T-helper 17 cell (primary cell): ENCODE data around the gene PHYHIPL. TPM values are rescaled to one million over a fixed set of nuclear protein-coding genes. Genes with fewer than 3 reads are reported as not detected.

Experiments
- ATAC-seq: fragments of 150-1000 bp; cut with Tn5 transposase; 2 replicates; pipeline ENCODE4 v1.10.0; 2021; ENCODE audit warnings: mild to moderate bottlenecking, moderate library complexity
- DNase-seq, 3 donors: peaks; one replicate each; pipeline versions ENCODE4 v3.0.0 to v3.0.0-alpha.2; 2020 to 2021
- H3K9me3 ChIP-seq: one replicate; pipeline ENCODE4 v1.7.0; 2013; ENCODE audit warnings: low read length, mild to moderate bottlenecking; ENCODE audit not compliant: control insufficient read depth, poor library complexity, severe bottlenecking
- H3K27ac Mint-ChIP-seq: one replicate; pipeline ENCODE4 v1.8.0; 2022; ENCODE audit warnings: mild to moderate bottlenecking, moderate library complexity, mixed read lengths
- H3K27me3 Mint-ChIP-seq: one replicate; pipeline ENCODE4 v1.8.0; 2022; ENCODE audit warnings: mixed read lengths
- H3K36me3 Mint-ChIP-seq: one replicate; pipeline ENCODE4 v1.8.0; 2022; ENCODE audit warnings: low read depth, mixed read lengths
- H3K4me1 Mint-ChIP-seq: one replicate; pipeline ENCODE4 v1.8.0; 2022; ENCODE audit warnings: mild to moderate bottlenecking, mixed read lengths
- H3K4me3 Mint-ChIP-seq: one replicate; pipeline ENCODE4 v1.8.0; 2022; ENCODE audit warnings: mild to moderate bottlenecking, moderate library complexity, mixed read lengths
- total RNA-seq, 4 donors: library from RNA in 2 of 4; stranded (reverse) in 2 of 4; gene quantifications; one replicate each; pipeline ENCODE4 v1.2.3 and lab custom pipeline; 2022 to 2026

Gene PHYHIPL
- total RNA-seq (not detected), total RNA-seq (lab: John Stamatoyannopoulos, UW) (0 to 0.23 reads per million in 2 donors)

GRCh38 chr10:59176241-59177030, at the start of gene PHYHIPL:
TSS of gene PHYHIPL (plus strand) at chr10:59176643. CDS start at chr10:59176854, 211 bp downstream.
- H3K27me3 Mint-ChIP-seq = peaks cover 10% of the 10 kb centered on the region
- ATAC-seq = no peak
- no peak for DNase-seq

GRCh38 chr10:59126991-59127390, 49.5 kb upstream of the PHYHIPL start:
- Mint-ChIP-seq H3K27me3 (no peaks in the 10 kb centered on the region), H3K36me3 (no peaks in the 10 kb centered on the region), H3K27ac (no peak overlapping the region), H3K4me1 (no peaks in the 10 kb centered on the region), H3K4me3 (no peak overlapping the region)
- ATAC-seq = no peak
- H3K9me3 ChIP-seq = no peaks in the 10 kb centered on the region
- DNase-seq = no peak

More at GRCh38 chr10:59176241-59177030, at the start of gene PHYHIPL:
- Mint-ChIP-seq H3K36me3 (peaks cover 4% of the 10 kb centered on the region), H3K27ac (no peak within 1 kb of the TSS), H3K4me3 (no peak within 1 kb of the TSS), H3K4me1 (no peaks in the 10 kb centered on the region)
- H3K9me3 ChIP-seq = no peaks in the 10 kb centered on the region

- Mint-ChIP-seq H3K27ac (no peak overlapping the region), H3K4me1 (no peaks in the 10 kb centered on the region), H3K4me3 (no peak overlapping the region), H3K27me3 (no peaks in the 10 kb centered on the region), H3K36me3 (no peaks in the 10 kb centered on the region)
- no peak for ATAC-seq
- H3K9me3 ChIP-seq = no peaks in the 10 kb centered on the region
- no peak for DNase-seq
Measured at GRCh38 chr10:59127991-59128390, 48.5 kb upstream of the PHYHIPL start.

DNA sequence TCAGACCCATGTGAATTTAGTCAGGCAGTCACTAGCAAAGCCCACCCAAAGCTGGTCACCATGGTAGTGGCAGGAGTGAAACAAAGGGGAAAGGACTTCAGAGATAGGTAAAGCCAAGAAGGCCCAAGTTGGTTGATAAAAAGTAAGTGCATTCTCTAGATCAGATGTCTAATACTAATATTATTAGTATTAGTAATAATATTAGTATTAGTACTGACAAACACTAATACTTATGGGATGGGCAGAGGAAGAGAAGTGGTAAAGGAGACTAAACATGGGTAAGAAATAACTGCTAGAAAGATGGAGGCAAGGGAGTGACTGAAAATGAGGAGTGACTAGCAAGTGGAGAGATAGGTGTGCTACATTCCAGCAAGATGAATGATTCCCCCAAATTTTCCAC, 46.6 kb upstream of the PHYHIPL start:
- no peaks in the 10 kb centered on the region for H3K27me3 Mint-ChIP-seq
- no peak for DNase-seq
- H3K36me3 Mint-ChIP-seq = no peaks in the 10 kb centered on the region
- no peak for ATAC-seq
- no peak overlapping the region for H3K4me3 Mint-ChIP-seq
- H3K27ac Mint-ChIP-seq = no peak overlapping the region
- H3K4me1 Mint-ChIP-seq = no peaks in the 10 kb centered on the region
- H3K9me3 ChIP-seq = no peaks in the 10 kb centered on the region

GRCh38 chr10:59131666-59132065, 44.8 kb upstream of the PHYHIPL start:
- ATAC-seq (no peak), DNase-seq (no peak)
- Mint-ChIP-seq H3K4me3 (no peak overlapping the region), H3K36me3 (no peaks in the 10 kb centered on the region), H3K4me1 (no peaks in the 10 kb centered on the region), H3K27me3 (no peaks in the 10 kb centered on the region), H3K27ac (no peak overlapping the region)
- H3K9me3 ChIP-seq = no peaks in the 10 kb centered on the region

GRCh38 chr10:59133841-59134593, 42.4 kb upstream of the PHYHIPL start:
- no peaks in the 10 kb centered on the region for H3K9me3 ChIP-seq
- Mint-ChIP-seq H3K4me1 (no peaks in the 10 kb centered on the region), H3K27me3 (no peaks in the 10 kb centered on the region), H3K4me3 (no peak overlapping the region), H3K27ac (no peak overlapping the region), H3K36me3 (no peaks in the 10 kb centered on the region)
- no peak for ATAC-seq
- no peak for DNase-seq

GRCh38 chr10:59134785-59135184, 41.7 kb upstream of the PHYHIPL start:
- Mint-ChIP-seq H3K4me1 (no peaks in the 10 kb centered on the region), H3K4me3 (no peak overlapping the region), H3K27ac (no peak overlapping the region), H3K27me3 (no peaks in the 10 kb centered on the region), H3K36me3 (no peaks in the 10 kb centered on the region)
- DNase-seq (no peak), ATAC-seq (no peak)
- no peaks in the 10 kb centered on the region for H3K9me3 ChIP-seq

GRCh38 chr10:59135275-59135674, 41.2 kb upstream of the PHYHIPL start:
- Mint-ChIP-seq H3K4me3 (no peak overlapping the region), H3K27ac (no peak overlapping the region), H3K27me3 (no peaks in the 10 kb centered on the region), H3K4me1 (no peaks in the 10 kb centered on the region), H3K36me3 (no peaks in the 10 kb centered on the region)
- DNase-seq = no peak
- no peak for ATAC-seq
- H3K9me3 ChIP-seq = no peaks in the 10 kb centered on the region

DNA sequence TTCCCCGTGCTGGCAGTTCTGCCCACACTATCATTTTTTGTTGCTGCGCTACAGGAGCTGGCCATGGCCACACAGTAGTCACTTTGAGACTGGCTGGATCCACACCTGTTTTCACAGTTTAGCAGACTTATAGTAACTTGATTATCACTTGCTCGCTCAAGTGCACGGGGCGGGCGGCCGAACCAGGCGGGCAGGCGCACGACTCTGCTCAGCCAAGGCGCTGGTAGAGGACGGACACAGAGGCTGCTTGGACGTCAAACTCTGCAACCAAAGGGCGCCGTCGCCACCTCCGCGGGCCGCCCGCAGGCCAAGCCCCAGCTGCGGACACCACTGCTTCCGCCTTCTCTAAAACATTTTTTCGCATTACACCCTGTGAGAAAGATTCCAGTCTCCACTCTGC, 38.4 kb upstream of the PHYHIPL start:
- no peak for ATAC-seq

GRCh38 chr10:59143544-59143943, 32.9 kb upstream of the PHYHIPL start:
- ATAC-seq (no peak), DNase-seq (no peak)
- no peaks in the 10 kb centered on the region for H3K9me3 ChIP-seq
- H3K27me3 Mint-ChIP-seq = no peaks in the 10 kb centered on the region
- H3K4me1 Mint-ChIP-seq = no peaks in the 10 kb centered on the region
- no peak overlapping the region for H3K27ac Mint-ChIP-seq
- H3K36me3 Mint-ChIP-seq = no peaks in the 10 kb centered on the region
- H3K4me3 Mint-ChIP-seq = no peak overlapping the region

More for the DNA sequence above, 38.4 kb upstream of the PHYHIPL start:
- no peaks in the 10 kb centered on the region for H3K36me3 Mint-ChIP-seq
- H3K4me3 Mint-ChIP-seq = no peak overlapping the region
- no peaks in the 10 kb centered on the region for H3K27me3 Mint-ChIP-seq
- no peak for DNase-seq
- no peak overlapping the region for H3K27ac Mint-ChIP-seq
- no peaks in the 10 kb centered on the region for H3K9me3 ChIP-seq
- H3K4me1 Mint-ChIP-seq = no peaks in the 10 kb centered on the region

DNA sequence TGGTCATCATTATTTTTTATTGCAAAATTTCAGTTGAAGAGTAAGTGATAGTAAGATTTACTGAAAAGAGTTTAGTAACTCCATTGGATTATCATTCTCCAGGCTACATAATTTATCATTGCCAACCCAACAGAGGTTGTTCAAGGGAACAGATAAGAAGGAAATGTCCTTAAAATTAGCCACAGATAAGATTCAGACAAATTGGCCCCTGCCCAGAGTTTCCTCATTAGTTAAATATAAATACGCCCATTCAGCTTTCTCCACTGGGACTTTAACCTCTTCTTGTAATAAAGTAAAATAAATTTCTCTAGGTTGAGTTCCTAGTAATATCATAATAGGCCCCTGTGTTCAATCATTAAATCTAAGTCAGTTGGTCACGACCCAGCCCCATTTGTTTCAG, 27.7 kb upstream of the PHYHIPL start:
- Mint-ChIP-seq H3K27me3 (no peaks in the 10 kb centered on the region), H3K36me3 (no peaks in the 10 kb centered on the region), H3K4me3 (no peak overlapping the region), H3K4me1 (no peaks in the 10 kb centered on the region), H3K27ac (no peak overlapping the region)
- no peaks in the 10 kb centered on the region for H3K9me3 ChIP-seq
- no peak for ATAC-seq
- DNase-seq = no peak

GRCh38 chr10:59155556-59155955, 20.9 kb upstream of the PHYHIPL start:
- Mint-ChIP-seq H3K4me3 (no peak overlapping the region), H3K27ac (no peak overlapping the region), H3K4me1 (no peaks in the 10 kb centered on the region), H3K36me3 (no peaks in the 10 kb centered on the region), H3K27me3 (no peaks in the 10 kb centered on the region)
- H3K9me3 ChIP-seq = no peaks in the 10 kb centered on the region
- DNase-seq = no peak
- no peak for ATAC-seq

DNA sequence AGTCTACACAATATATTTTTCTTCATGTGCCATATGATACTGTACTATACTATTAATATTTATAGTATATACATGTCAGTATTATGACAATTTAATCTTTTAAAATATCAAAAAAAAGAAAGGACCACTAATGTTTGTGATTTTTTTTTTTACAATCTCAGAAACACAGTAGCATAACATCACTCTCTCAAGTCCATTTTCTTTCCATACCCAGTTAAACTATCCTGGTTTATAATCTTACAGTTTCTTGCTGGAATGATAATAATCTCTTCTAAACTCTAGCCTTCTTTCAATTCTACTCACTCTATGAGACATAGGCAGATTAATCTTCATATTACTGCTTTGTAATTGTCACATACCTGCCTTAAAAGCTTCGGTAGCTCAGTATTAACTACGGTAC, 8.9 kb upstream of the PHYHIPL start:
- DNase-seq (no peak), ATAC-seq (no peak)
- no peak overlapping the region for H3K27ac Mint-ChIP-seq
- no peaks in the 10 kb centered on the region for H3K9me3 ChIP-seq
- no peaks in the 10 kb centered on the region for H3K27me3 Mint-ChIP-seq
- no peaks in the 10 kb centered on the region for H3K36me3 Mint-ChIP-seq
- no peaks in the 10 kb centered on the region for H3K4me1 Mint-ChIP-seq
- H3K4me3 Mint-ChIP-seq = no peak overlapping the region
